22Rv1 (cell line): ENCODE data around the gene NKD1.

ENCODE experiments used
- ZFX ChIP-seq: fragments of 450-650 bp; IDR thresholded peaks from 2 replicates; pipeline ENCODE4 v1.6.1; 2017; ENCODE audit warnings: antibody characterized with exemption, borderline replicate concordance
- TF ChIP-seq, protein P1 (sequence below): fragments of 450-650 bp; IDR thresholded peaks from 2 replicates; pipeline ENCODE4 v1.5.1; 2017; ENCODE audit warnings: mild to moderate bottlenecking

DNA sequence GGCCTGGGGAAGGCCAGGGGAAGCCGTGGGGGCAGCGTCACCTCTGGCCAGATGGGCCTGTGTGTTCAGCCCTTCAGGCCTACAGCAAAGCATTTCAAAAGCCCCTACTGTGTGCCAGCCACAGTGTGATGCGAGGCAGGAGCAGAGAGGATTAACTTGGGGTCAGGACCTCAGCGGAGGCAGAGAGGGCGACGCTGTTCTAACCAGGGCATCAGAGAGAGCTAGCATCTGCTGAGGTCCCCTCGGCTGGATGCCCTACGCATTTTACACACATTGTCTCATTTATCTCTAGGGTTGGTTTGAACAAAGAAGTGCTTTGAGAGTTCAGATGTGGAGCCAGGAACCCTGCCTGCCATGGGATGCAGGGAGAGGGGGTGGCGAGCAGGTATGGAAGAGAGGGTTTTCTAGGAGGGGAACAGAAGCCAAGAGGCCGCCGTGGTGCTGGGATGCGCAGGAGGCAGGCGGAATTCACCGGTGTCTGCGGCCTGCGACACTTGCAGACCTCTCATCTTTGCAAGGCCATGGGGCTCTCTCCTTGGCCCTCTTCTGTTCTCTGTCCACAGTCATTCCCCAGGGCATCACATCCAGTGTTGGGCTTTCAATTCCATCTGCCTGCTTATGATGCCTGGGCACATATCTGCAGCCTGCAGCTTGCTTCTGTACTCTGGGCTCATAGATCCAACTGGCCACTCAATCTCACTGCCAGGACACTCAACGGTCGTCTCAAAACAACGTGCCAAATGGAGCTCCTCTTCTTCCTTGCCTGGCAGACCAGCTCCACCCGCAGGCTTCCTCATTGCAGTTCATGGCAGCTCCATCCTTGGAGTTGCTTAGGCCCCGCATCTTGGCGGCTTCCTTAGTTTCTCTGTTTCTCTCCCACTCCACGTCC is 8.1 kb upstream of the NKD1 start:
- TF ChIP-seq, protein P1, sequence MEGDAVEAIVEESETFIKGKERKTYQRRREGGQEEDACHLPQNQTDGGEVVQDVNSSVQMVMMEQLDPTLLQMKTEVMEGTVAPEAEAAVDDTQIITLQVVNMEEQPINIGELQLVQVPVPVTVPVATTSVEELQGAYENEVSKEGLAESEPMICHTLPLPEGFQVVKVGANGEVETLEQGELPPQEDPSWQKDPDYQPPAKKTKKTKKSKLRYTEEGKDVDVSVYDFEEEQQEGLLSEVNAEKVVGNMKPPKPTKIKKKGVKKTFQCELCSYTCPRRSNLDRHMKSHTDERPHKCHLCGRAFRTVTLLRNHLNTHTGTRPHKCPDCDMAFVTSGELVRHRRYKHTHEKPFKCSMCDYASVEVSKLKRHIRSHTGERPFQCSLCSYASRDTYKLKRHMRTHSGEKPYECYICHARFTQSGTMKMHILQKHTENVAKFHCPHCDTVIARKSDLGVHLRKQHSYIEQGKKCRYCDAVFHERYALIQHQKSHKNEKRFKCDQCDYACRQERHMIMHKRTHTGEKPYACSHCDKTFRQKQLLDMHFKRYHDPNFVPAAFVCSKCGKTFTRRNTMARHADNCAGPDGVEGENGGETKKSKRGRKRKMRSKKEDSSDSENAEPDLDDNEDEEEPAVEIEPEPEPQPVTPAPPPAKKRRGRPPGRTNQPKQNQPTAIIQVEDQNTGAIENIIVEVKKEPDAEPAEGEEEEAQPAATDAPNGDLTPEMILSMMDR, result no peak
- no peak for TF ChIP-seq ZFX
